ENCODE results near the gene BACE1.

- TF ChIP-seq CTCF (IDR thresholded peaks at IDR 0.05; ENCODE audit: poor library complexity, severe bottlenecking) (no peak), EZH2 (IDR thresholded peaks at IDR 0.05; ENCODE audit: borderline replicate concordance, insufficient read depth, low read length, poor library complexity, severe bottlenecking) (no peak)
Measured at GRCh38 chr11:117334896-117335295, 18.8 kb upstream of the BACE1 start.

Measured in neural cell (in vitro differentiated cells).